ENCODE data around the gene GIMAP8.
"Not testable (repeated sequence)": the region's sequence is repeated elsewhere in the genome, so short reads cannot be mapped to it uniquely, and the experiment has no call there.

The GIMAP8 gene

GRCh38 chr7:150435390-150436073 is 14.9 kb upstream of the GIMAP8 start:
- peak; percentile 46 for DNase-seq (ENCODE audit: low spot score)

- no peak for DNase-seq (ENCODE audit: low spot score)
Observed at GRCh38 chr7:150439967-150440366, 10.5 kb upstream of the GIMAP8 start.

GRCh38 chr7:150441524-150441923 is 8.9 kb upstream of the GIMAP8 start:
- no peak for DNase-seq (ENCODE audit: low spot score)

- no peak for DNase-seq (ENCODE audit: low spot score)
Observed at GRCh38 chr7:150442811-150443210, 7.6 kb upstream of the GIMAP8 start.

GRCh38 chr7:150443793-150444540 is 6.5 kb upstream of the GIMAP8 start:
- DNase-seq (ENCODE audit: low spot score): no peak

- no peak for DNase-seq (ENCODE audit: low spot score)
Observed at GRCh38 chr7:150444674-150445365, 5.6 kb upstream of the GIMAP8 start.

- no peak for DNase-seq (ENCODE audit: low spot score)
Observed at GRCh38 chr7:150446288-150446938, 4.0 kb upstream of the GIMAP8 start.

- no peak for DNase-seq (ENCODE audit: low spot score)
Observed at GRCh38 chr7:150447966-150448788, 2.3 kb upstream of the GIMAP8 start.

- peak; percentile 59 for DNase-seq (ENCODE audit: low spot score)
Observed at GRCh38 chr7:150448789-150449147, 1.7 kb upstream of the GIMAP8 start.

- no peak for DNase-seq (ENCODE audit: low spot score)
Observed at GRCh38 chr7:150449206-150449952, 1.1 kb upstream of the GIMAP8 start.

GRCh38 chr7:150451097-150451793 is 815 bp downstream of the GIMAP8 start:
- DNase-seq (ENCODE audit: low spot score): peak; percentile 60

GRCh38 chr7:150451833-150452461 is 1.5 kb downstream of the GIMAP8 start:
- DNase-seq (ENCODE audit: low spot score): no peak

GRCh38 chr7:150453181-150453580 is 2.8 kb downstream of the GIMAP8 start:
- no peak for DNase-seq (ENCODE audit: low spot score)

- DNase-seq (ENCODE audit: low spot score): no peak
Observed at GRCh38 chr7:150453892-150454291, 3.5 kb downstream of the GIMAP8 start.

- not testable (repeated sequence) for DNase-seq (ENCODE audit: low spot score)
Observed at GRCh38 chr7:150457064-150457463, 6.6 kb downstream of the GIMAP8 start.

GRCh38 chr7:150458235-150458634 is 7.8 kb downstream of the GIMAP8 start:
- DNase-seq (ENCODE audit: low spot score): no peak

GRCh38 chr7:150458756-150459155 is 8.3 kb downstream of the GIMAP8 start:
- no peak for DNase-seq (ENCODE audit: low spot score)

- DNase-seq (ENCODE audit: low spot score): no peak
Observed at GRCh38 chr7:150461520-150461919, 11.1 kb downstream of the GIMAP8 start.

- DNase-seq (ENCODE audit: low spot score): no peak
Observed at GRCh38 chr7:150462413-150462812, 12.0 kb downstream of the GIMAP8 start.

- no peak for DNase-seq (ENCODE audit: low spot score)
Observed at GRCh38 chr7:150463461-150463860, 13.0 kb downstream of the GIMAP8 start.

Measured in globus pallidus (tissue), 1 donor.